GM12872 (cell line): ENCODE measurements around the gene BTBD16.

Experiments used
- CTCF ChIP-seq: IDR thresholded peaks from 3 replicates; pipeline ENCODE4 v1.5.1; 2011; ENCODE audit warnings: low read depth, mild to moderate bottlenecking, low read length, moderate library complexity; ENCODE audit not compliant: insufficient read depth

BTBD16 gene

GRCh38 chr10:122248356-122249302 is 22.5 kb upstream of the BTBD16 start:
- TF ChIP-seq CTCF: no peak

- no peak for TF ChIP-seq CTCF
Measured at GRCh38 chr10:122249303-122249850, 21.7 kb upstream of the BTBD16 start.

GRCh38 chr10:122249991-122250750 is 20.9 kb upstream of the BTBD16 start:
- TF ChIP-seq CTCF: no peak

GRCh38 chr10:122251459-122252255 is 19.4 kb upstream of the BTBD16 start:
- no peak for TF ChIP-seq CTCF

DNA sequence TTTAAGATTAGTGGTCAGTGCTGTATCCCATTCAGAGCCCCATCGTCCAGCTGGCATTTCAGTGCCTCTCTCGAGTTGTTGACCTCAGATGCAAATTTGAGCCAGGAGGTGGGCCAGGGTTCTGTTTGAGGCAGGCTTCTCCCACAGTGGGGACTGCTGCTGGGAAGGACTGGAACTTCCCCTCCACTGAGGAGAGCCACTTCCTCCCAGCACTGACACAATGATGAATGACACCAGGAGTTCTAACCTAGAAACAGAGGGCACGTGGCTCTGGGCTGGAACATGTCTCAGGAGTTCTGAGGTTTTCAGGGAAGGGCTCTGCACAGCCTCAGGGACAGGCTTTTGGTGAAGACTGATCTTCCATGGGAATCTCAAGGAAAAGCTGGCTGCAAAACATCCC is 18.3 kb upstream of the BTBD16 start:
- no peak for TF ChIP-seq CTCF

DNA sequence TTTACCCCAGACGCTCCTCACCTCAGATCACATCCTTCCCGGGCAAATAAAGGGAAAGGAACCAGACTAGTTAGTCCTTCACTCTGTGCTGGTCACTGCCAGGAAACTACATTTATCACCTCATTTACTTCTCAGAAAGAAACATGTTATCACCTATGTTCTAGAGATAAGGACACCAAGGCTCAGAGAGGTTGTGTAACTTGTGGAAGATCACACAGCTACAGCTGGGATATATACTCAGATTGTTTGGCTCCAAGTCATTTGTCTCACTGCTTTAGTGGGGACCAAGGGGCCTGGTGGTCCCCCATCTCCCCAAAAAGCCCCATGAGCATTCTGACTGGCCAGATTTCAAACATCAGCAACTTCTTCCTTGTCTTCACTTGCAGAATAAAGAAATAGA is 17.5 kb upstream of the BTBD16 start:
- TF ChIP-seq CTCF: no peak
